Effector CD4-positive, alpha-beta T cell (primary cell): ENCODE measurements around the gene NKX2-3.

Source experiments
- DNase-seq: peaks from one replicate; pipeline ENCODE4 v3.0.0-alpha.2; 2020

NKX2-3 gene

DNA sequence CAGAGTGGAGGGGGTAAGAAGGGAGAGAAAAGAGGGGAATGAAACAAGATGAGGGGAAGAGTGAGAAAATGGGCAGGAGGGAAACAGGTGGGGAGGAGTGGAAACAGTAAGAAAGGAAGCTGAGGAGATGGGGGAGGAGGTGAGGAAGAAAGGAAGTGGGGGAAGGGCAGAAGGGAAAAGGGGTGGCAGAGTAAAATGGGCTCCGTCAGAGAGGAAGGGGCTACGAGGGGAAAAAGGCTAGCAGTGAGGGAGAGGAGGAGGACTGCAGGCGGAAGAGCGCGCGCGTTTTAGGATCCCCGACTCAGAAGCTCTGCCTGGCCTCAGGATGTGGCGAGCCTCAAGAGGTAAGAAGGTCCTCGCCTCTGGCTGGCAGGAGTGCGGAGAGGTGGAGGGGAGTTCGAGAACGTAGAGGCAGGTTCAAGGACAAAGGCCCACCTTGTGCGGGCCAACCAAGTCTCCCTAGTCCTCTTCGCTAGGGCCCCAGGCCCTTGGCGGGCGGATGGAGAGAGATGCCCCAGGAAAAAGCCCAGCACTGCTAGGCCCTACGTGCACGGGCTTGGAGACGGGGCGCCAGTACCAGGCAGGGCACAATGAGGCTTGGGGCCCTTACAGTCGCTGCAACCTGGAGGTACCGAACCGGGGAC, 5.8 kb upstream of the NKX2-3 start:
- no peak for DNase-seq

GRCh38 chr10:99527526-99528493, 4.9 kb upstream of the NKX2-3 start:
- DNase-seq, result no peak

DNA sequence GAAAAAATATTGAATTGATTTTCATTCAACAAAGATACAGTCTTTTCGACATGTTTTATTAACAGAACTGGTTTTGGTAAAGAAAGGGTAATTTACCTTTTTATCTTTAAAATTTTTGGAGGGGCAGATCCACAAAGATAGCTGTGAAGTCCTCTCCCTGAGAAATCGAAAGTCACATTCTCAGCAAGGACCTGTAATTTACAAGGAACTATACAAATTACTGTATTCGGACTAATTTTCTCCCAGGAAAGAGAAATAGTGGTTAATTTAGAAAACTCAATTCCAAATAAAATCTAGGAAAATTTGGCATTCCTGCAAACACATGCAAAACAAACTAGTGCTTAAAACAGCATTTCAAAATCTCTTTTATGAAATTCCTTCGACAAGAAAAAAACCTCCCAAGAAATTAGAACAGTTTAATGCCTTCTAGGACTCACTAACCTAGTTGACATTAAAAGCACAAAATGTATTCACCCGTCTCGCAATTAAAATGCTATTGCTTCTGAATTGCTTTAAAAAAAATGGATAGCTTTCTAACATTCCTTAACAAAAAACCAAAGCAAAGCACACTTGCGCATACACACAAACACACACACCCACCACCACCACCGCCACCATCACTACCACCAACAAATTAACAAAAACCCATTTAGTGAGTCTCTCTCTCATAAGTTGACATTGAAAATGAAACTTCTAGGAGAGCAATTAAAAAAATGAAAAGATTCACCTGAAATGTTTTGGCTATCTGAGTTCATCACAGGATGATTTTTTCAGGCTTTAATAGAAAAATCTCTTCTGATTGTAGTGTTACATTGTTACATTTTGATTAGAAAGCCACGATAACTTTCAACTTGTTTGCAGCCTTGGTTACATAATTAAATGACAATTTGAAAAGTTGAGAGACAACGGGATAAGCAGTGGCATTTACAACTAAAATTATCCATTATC, 4.0 kb upstream of the NKX2-3 start:
- no peak for DNase-seq

GRCh38 chr10:99529591-99530107, 3.1 kb upstream of the NKX2-3 start:
- no peak for DNase-seq

DNA sequence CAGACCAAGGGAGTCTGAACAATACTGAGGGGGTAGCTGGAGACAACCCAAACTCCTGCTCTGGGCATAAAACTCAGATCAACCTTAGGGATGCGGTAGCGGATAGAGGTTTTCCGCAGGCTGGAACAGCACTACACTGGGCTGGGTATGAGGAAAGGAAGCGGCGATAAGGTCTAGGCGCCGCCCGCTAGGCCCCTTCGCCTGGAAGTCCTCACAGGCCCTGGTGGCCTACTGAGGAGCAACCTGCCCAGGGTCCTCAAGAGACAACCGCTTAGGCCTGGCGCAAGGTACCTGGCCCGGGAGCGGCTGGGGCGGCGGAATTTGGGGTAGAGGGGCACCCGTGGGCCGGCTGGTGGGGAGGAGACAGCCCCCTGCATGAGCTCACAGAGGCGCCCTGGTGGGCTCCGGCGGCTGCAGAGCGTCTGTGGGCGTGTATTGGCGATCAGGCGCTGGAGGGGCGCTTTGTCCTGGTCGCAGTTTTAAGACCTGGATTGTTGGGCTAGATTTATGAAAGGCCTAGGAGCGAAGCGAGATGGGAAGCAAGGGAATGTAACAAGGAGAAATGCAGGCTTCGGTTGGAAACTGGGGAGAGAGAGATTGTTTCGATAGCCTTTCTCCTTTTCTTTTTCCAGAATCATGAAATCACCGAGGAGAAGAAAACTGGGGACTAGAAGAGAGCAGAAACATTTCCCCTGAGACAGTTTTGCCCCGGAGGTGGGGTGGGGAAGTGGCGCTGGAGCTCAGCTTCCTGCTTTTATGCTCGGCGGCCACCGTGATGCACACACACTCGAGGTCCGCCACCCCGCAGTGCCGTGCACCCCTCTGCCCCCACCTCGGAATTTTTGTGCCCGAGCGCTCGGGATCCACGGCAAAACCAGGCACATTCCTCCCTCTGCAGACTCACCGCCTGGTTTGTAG, 2.4 kb upstream of the NKX2-3 start:
- no peak for DNase-seq

GRCh38 chr10:99531026-99531695, 1.6 kb upstream of the NKX2-3 start:
- no peak for DNase-seq

DNA sequence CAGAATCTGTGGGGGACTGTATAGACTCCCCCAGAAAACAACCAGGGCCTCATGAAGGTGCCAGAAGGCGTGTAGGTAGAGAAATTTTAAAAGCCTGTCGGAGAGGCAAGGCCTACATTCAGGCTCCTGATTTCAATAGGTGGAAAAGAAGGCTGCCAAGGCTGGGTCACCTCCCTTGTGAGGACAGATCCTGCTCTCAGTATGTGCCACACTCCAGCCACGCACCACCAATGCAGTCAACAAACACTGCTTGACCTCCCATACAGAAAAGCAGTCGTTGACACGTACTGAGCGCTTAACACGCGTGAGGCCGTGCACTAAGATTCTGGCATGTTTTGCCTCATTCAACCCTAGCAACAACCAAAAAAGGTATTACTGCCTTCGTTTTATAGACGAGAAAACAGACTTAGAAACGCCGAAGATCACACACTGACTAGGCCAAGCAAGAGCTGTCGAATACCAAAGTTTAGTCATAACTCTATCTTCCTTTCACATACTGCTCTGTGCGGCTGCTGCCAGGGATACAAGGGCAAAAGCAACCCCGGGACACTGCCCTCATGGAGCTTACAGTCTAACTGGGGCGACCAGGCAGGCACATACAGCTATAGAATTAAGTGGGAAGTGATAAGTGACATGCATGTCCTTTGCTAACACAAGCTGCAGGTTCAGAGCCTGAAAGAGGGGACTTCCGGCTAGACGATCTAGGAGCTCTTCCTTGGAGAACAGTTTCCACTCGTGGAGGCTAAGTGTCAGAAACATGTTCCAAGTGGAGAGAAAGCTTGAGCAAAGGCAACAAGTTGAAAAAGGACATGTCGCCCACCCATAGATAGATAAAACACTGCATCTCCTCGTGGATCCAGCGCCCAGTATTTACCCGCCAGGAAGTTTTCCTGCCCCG, 797 bp upstream of the NKX2-3 start:
- no peak for DNase-seq

DNA sequence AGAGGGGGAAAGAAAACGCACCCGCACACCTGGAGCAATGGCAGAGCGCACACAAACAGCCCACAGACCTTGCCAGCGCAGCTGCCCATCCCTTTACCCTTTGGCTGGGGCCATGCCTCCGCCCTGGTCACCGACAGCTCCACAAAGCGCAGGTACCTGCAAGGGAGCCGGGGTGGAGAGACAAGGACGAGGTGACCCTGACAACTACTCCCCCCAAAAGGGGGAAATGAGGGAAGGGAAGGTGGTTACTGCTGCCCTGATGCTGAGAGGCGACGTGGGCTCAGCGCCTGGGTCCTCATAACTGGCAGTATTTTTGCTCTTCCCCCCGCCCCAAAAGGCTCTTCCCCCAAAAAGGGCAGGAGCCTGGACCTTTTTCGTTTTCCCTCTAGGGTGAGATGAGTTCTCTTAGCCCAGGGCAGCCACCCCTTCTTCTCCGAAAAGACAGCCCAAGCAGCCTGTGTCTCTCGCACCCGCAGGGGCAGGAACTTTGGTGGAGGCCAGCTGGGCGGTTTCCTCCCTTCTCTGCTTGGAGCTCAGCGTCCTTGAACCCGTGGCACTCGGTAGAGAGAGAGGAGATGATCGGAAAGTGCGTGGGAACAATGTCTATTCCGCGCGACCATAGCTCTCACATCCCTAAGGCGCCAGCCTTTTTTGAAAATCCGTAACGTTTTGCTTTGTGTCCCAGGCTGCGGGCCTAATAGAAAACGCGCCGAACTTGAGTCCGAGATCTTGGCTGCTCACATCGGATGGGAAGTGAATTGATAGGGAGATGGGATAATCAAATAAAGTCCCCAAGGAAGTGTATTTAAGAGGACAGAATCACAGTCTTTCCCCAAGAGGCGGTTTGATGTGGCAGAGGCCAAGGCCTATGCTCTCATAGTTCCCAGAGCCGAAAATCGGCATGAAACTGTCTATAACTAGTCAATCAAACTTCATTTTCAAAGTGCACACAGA, 1.0 kb downstream of the NKX2-3 start:
- no peak for DNase-seq

- no peak for DNase-seq
Observed at GRCh38 chr10:99534450-99534938, 1.8 kb downstream of the NKX2-3 start.

GRCh38 chr10:99534939-99535763, 2.4 kb downstream of the NKX2-3 start:
- DNase-seq, result no peak

DNA sequence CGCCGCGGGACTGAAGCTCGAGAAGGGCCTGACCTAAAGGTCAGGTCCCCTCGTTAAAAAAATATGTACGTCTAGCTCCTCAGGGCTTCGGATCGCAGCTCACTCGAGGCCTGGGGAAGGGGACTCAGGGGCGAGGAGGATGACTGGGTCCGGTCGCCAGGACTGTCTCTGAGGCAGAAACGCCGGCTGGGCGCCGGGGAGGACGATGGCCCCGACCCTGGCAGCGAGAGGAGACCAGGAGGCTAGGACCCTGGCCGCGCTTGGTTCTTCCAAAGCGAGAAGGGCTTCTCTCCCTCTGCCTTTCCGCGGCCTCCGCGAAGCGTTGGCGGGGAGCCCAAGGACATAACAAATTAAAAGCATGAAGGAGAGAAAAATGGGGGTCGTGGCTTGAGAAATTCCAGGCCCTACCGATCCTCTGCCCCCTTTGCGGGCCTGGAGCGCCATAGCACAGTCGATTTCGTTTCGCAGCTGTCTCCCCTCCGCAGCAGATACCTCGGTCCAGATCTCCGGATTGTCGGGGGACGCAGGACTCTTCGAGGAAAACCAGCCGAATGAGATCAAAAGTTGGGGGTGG, 3.1 kb downstream of the NKX2-3 start:
- DNase-seq, result no peak

- no peak for DNase-seq
Observed at GRCh38 chr10:99536338-99537085, 3.8 kb downstream of the NKX2-3 start.

DNA sequence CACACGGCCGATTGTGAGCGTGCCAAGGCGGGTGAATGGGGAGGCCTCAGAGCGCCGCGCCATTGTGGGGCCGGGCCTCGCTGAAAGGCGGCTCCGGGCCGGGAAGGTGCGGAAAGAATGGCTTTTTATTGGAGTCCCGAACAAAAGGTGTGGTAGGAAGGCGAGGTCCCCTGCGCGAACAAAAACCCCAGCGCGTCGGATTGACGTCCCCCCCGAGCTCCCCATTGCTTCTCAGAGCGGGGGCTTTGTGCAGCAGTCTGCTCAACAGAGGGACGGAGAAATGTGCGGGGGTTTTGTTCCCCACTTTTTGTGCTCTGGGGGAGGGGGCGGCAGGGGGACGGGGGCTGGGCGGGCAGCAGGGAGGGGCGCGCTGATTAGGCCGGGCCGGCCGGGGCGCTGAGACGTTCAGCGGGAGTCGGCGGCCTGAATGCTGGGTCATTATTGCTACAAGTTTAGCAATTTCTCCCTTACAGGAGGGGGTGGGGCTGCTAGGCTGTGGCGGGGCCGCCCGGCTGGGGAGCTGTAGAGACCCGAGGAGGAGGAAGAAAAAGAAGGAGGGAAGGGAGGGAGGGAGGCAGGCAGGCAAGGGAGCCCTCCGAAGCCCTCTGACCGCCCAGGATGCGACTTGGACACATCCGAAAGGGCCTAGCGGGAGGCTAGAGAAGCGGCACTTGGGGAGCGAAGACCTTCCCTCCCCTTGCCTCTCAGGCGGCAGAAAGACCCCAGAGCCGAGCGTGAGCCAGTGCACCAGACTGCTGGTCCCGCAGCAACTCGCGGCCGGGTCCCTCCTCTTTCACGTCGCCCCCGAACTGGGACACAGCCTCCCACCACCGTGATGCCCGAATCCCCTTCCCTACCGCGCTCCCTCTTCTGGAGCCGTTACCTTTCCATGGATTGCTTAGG, 4.6 kb downstream of the NKX2-3 start:
- DNase-seq, result no peak

GRCh38 chr10:99537989-99538917, 5.5 kb downstream of the NKX2-3 start:
- DNase-seq, result no peak
